HS-5 (cell line): ENCODE results near the gene CKAP2L.
A peak's percentile ranks its signal among the peaks of the same experiment; 100 is the strongest.
"Not testable (repeated sequence)": the region's sequence is repeated elsewhere in the genome, so short reads cannot be mapped to it uniquely, and the experiment has no call there.

Source experiments
- DNase-seq: peaks from one replicate; pipeline ENCODE4 v3.0.0-alpha.2; 2012; ENCODE audit warnings: low read depth

The CKAP2L gene

GRCh38 chr2:112726487-112727190 lies 37.8 kb downstream of the CKAP2L start:
- DNase-seq: peak; percentile 75

- no peak for DNase-seq
Observed at GRCh38 chr2:112725545-112726457, 38.6 kb downstream of the CKAP2L start.

GRCh38 chr2:112724591-112725525 lies 39.6 kb downstream of the CKAP2L start:
- no peak for DNase-seq

DNA sequence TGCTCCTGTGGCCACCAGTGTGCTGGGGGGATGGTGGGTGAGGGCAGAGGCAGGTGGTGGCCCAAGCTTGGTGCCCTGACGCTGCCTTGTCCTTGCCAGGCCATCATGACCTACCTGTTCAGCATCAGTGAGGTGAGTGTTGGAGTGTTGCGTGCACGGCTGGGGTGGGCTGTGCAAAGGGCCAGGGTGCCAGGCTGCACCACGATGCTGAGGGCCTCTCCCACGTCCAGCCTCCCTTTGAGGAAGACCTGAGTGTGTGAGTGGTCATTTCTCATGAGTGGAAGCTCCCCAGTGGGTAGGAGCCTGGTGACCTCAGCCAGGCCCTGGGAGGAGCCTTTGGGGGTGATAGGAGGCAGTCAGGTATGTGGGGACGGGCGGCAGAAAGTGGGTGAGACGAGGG lies 40.4 kb downstream of the CKAP2L start:
- DNase-seq: no peak

GRCh38 chr2:112723547-112723940 lies 40.9 kb downstream of the CKAP2L start:
- no peak for DNase-seq

DNA sequence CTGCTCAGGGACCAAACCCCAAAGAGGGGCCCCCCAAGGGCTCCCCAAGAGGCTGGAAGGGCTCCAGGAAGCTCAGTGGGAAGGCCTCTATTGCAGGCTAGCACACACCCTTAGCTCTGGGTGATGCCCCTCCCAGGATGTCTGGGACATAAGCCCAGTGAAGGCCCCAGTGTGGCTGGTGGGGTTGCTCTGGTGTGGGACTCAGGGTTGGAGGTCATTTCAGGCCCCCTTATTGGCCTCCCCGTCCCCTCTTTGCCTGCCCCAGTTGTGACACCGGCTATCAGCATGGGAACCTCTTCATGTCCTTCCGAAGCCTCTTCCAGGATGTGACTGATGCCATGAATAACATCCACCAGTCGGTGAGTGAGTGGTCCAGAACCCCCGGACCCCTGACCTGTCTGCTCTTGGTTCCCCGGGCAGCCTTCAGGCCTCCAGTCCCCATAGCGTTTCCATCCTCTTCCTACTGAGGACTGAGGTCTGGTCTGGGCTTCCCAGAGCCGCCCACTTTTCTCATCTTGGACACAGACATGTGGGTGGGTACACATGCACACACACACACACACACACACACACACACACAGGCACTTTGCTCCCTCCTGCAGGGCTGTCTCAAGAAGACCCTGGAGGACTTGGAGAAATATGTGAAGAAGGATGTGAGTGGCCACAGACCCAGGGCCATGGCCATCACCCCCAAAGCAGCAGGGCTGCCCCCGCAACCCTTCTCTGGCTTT lies 41.4 kb downstream of the CKAP2L start:
- no peak for DNase-seq

GRCh38 chr2:112721819-112722522 lies 42.4 kb downstream of the CKAP2L start:
- no peak for DNase-seq

- no peak for DNase-seq
Observed at GRCh38 chr2:112720785-112721184, 43.6 kb downstream of the CKAP2L start, which contains the start of gene NT5DC4. Gene NT5DC4 (plus strand): TSS chr2:112721020. CDS start chr2:112721080, 60 bp downstream.

GRCh38 chr2:112718863-112719370 lies 45.5 kb downstream of the CKAP2L start:
- no peak for DNase-seq

DNA sequence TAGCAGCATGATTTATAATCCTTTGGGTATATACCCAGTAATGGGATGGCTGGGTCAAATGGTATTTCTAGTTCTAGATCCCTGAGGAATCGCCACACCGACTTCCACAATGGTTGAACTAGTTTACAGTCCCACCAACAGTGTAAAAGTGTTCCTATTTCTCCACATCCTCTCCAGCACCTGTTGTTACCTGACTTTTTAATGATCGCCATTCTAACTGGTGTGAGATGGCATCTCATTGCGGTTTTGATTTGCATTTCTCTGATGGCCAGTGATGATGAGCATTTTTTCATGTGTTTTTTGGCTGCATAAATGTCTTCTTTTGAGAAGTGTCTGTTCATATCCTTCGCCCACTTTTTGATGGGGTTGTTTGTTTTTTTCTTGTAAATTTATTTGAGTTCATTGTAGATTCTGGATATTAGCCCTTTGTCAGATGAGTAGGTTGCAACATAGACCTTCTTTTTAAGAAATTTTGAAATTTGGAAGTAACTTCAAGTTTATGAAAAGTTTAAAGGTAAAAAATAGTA lies 47.5 kb downstream of the CKAP2L start:
- not testable (repeated sequence) for DNase-seq

- DNase-seq: not testable (repeated sequence)
Observed at GRCh38 chr2:112716094-112716493, 48.3 kb downstream of the CKAP2L start.

DNA sequence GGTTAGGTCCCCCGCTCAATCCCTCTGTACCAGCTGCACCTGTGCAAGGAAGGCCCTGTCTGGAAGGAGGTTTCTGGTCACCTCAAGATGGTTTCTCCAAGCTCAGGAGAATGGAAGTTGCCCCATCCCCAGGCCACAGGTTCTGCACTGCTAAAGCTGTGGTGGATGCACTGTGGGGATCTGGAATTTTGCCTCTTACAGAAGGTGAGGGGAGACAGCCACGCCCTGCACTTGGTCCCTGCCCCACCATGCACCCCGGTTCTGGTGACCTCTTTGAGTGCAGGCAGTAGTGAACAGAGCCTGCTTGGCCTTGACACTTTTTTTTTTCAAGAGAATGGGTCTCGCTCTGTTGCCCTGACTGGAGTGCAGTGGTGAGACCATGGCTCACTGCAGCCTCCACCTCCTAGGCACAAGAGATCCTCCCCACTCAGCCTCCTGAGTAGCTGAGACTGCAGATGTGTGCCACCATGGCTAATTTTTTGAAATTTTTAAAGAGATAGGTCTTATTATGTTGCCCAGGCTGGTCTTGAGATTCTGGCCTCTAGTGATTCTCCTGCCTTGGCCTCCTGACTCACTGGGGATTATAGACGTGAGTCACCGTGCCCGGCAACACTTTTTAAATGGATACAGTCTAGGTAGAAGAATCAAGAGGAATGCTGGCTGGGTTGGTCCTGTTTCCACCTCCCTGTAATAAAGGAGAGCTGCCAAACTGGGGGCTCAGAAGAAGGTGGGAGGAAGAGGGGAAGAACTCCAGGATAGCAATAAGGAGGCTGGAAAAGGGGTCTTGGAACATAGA lies 49.4 kb downstream of the CKAP2L start:
- no peak for DNase-seq

DNA sequence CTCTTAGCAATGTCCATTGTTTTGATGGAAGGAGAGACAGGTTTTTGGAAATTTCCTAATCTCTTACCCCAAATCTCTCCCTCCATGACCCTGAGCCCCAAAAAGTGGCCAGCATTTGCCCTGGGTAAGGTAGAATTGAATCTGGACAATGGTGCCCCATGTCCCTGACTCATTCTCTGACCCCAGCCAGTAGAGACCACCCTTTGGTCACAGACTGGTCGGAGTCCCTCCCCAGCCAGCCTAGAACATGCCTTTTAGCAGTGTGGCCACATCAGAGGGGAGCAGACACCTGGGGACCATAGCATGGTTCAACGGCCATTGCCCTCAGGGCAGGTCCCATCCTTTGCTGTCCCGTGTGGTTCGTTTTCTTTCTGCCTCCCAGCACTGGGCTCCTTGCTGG lies 50.1 kb downstream of the CKAP2L start:
- no peak for DNase-seq

DNA sequence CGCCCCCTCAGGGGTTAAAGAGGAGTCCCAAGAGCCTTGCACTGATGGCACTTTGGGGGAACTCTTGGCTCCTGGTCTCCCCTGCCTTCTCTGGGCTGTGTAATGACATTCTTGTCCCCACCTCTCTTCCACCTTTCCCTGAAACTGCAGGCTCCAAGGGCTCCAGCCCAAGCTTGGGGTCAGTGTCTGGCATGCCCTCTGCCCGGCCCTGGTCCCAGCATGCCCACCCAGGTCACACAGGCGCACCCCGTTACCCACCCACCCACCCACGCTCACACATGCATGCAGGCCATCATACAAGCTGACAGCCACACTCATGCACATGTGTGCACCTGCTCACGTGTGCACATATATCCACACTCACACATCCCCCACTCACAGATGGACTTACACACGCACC lies 50.5 kb downstream of the CKAP2L start:
- DNase-seq: no peak

- no peak for DNase-seq
Observed at GRCh38 chr2:112713585-112713925, 50.9 kb downstream of the CKAP2L start.

- no peak for DNase-seq
Observed at GRCh38 chr2:112712903-112713584, 51.4 kb downstream of the CKAP2L start.

DNA sequence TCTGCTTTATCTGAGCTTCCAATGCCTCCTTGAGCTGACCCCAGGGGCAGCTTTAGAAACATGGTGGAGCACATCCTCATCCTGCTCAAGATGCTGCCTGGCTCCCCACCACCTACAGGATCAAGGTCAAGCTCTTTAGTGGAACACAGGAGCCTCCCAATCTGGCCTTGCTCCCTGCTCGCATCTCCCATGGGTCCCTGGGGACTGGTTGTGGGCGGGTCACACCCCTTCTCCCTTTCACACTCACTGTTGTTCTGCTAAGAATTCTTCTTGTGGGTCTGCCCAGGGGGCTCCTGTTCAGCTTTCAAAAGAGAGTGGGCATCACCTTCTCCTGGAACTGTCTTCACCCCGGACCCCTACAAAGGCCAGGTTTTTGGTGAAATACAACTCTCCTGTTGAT lies 51.9 kb downstream of the CKAP2L start:
- no peak for DNase-seq

- no peak for DNase-seq
Observed at GRCh38 chr2:112710956-112711750, 53.3 kb downstream of the CKAP2L start.
